GM10248 (cell line): ENCODE measurements around the gene LDAH.
A peak's percentile ranks its signal among the peaks of the same experiment; 100 is the strongest.

Experiments used
- CTCF ChIA-PET: fragments of 300-600 bp; sonication (Branson Sonifier 250); formaldehyde crosslinking; extraction: SDS; loops from one replicate; lab custom pipeline; 2021; ENCODE audit warnings: antibody characterized with exemption; lab: Yijun Ruan, JAX
- POLR2A ChIA-PET: fragments of 350-650 bp; sonication (Branson Sonifier 250); formaldehyde crosslinking; extraction: SDS; loops from one replicate; lab custom pipeline; 2020; ENCODE audit warnings: antibody characterized with exemption; lab: Yijun Ruan, JAX
- DNase-seq: peaks from one replicate; pipeline ENCODE4 v3.0.0; 2012; ENCODE audit errors: extremely low spot score
- CTCF ChIP-seq: IDR thresholded peaks from 2 replicates; pipeline ENCODE4 v1.5.1; 2012; ENCODE audit warnings: mild to moderate bottlenecking, low read depth; ENCODE audit errors: extremely low read depth, missing control alignments, control extremely low read depth

The LDAH gene

GRCh38 chr2:20668871-20669475 lies 153.9 kb downstream of the LDAH start:
- CTCF ChIA-PET: interaction anchor here (0.9 to 10.0 kb wide), 4 partner anchors 7 to 649 kb away, joined by 3 to 135 read pairs (median 4); no protein-coding TSS in a partner anchor
- no peak for DNase-seq
- POLR2A ChIA-PET: no interaction called here
- no peak for TF ChIP-seq CTCF

GRCh38 chr2:20668451-20668850 lies 154.4 kb downstream of the LDAH start:
- CTCF ChIA-PET: interaction anchor here (0.9 to 10.0 kb wide), 2 partner anchors 7 to 649 kb away, joined by 3 to 135 read pairs; no protein-coding TSS in a partner anchor
- POLR2A ChIA-PET: no interaction called here
- TF ChIP-seq CTCF: no peak
- peak; percentile 18 for DNase-seq

- peak; percentile 13 for DNase-seq
- POLR2A ChIA-PET: interaction anchor here (2.5 kb wide), 1 partner anchor 221 kb away, joined by 14 read pairs; the partner anchor contains the start of gene RHOB
- no peak for TF ChIP-seq CTCF
- CTCF ChIA-PET: interaction anchor here (10.0 kb wide), 1 partner anchor 8 kb away, joined by 135 read pairs; no protein-coding TSS in a partner anchor
Measured at GRCh38 chr2:20667531-20668401, 155.1 kb downstream of the LDAH start.

- POLR2A ChIA-PET: interaction anchor here (2.5 kb wide), 1 partner anchor 220 kb away, joined by 14 read pairs; the partner anchor contains the start of gene RHOB
- CTCF ChIA-PET: interaction anchor here (1.5 to 10.0 kb wide), 3 partner anchors 9 to 297 kb away, joined by 4 to 135 read pairs (median 13); no protein-coding TSS in a partner anchor
- no peak for TF ChIP-seq CTCF
- DNase-seq: no peak
Measured at GRCh38 chr2:20667151-20667530, 155.8 kb downstream of the LDAH start.

GRCh38 chr2:20666304-20667150 lies 156.4 kb downstream of the LDAH start, which contains the start of gene GDF7:
TSS of gene GDF7 (plus strand) at chr2:20667144. CDS start at chr2:20667240, 96 bp downstream.
- peak; percentile 8 for TF ChIP-seq CTCF
- no peak for DNase-seq
- POLR2A ChIA-PET: interaction anchor here (2.5 kb wide), 1 partner anchor 219 kb away, joined by 14 read pairs; the partner anchor contains the start of gene RHOB
- CTCF ChIA-PET: interaction anchor here (0.9 to 10.0 kb wide), 8 partner anchors 9 to 297 kb away, joined by 3 to 135 read pairs (median 7); partner anchors contain the start of gene HS1BP3
